Endodermal cell (in vitro differentiated cells): ENCODE results near the gene SEPSECS. TPM values are rescaled to one million over a fixed set of nuclear protein-coding genes. Genes with fewer than 3 reads are reported as not detected.
A peak's percentile ranks its signal among the peaks of the same experiment; 100 is the strongest.

Experiments used
- DNase-seq: peaks from one replicate; pipeline ENCODE4 v3.0.0-alpha.2; 2017
- H3K27ac ChIP-seq: 2 replicates; pipeline ENCODE4 v1.5.1; 2013; ENCODE audit warnings: mild to moderate bottlenecking, low read depth, low read length, moderate library complexity
- H3K27me3 ChIP-seq: 2 replicates; pipeline ENCODE4 v1.6.1; 2013; ENCODE audit warnings: mild to moderate bottlenecking, low read length, moderate library complexity; ENCODE audit not compliant: insufficient read depth, control insufficient read depth, poor library complexity, severe bottlenecking
- H3K36me3 ChIP-seq: 2 replicates; pipeline ENCODE4 v1.7.0; 2013; ENCODE audit warnings: mild to moderate bottlenecking, low read length, moderate library complexity; ENCODE audit not compliant: control insufficient read depth, insufficient read depth
- H3K4me1 ChIP-seq: one replicate; pipeline ENCODE4 v1.7.0; 2013; ENCODE audit warnings: low read length; ENCODE audit not compliant: control insufficient read depth, insufficient read depth
- H3K4me3 ChIP-seq: 2 replicates; pipeline ENCODE4 v1.5.1; 2013; ENCODE audit warnings: mild to moderate bottlenecking, low read length, moderate library complexity
- H3K9ac ChIP-seq: 2 replicates; pipeline ENCODE4 v1.6.1; 2013; ENCODE audit warnings: mild to moderate bottlenecking, low read length, moderate library complexity; ENCODE audit not compliant: poor library complexity, severe bottlenecking; ENCODE audit errors: extremely low read depth
- H3K9me3 ChIP-seq: 2 replicates; pipeline ENCODE4 v1.6.1; 2013; ENCODE audit warnings: mild to moderate bottlenecking, low read length, moderate library complexity; ENCODE audit not compliant: control insufficient read depth
- H3K27ac Mint-ChIP-seq: 2 replicates; pipeline ENCODE4 v1.8.0; 2020; ENCODE audit warnings: mixed read lengths
- H3K27me3 Mint-ChIP-seq: 2 replicates; pipeline ENCODE4 v1.8.0; 2021; ENCODE audit warnings: mild to moderate bottlenecking, mixed read lengths; ENCODE audit not compliant: insufficient read depth
- H3K36me3 Mint-ChIP-seq: 2 replicates; pipeline ENCODE4 v1.8.0; 2020; ENCODE audit warnings: low read depth, mixed read lengths
- H3K4me1 Mint-ChIP-seq: 2 replicates; pipeline ENCODE4 v1.8.0; 2020; ENCODE audit warnings: mixed read lengths
- H3K4me3 Mint-ChIP-seq: 2 replicates; pipeline ENCODE4 v1.8.0; 2020; ENCODE audit warnings: mild to moderate bottlenecking, moderate library complexity, mixed read lengths
- H3K9me3 Mint-ChIP-seq: 2 replicates; pipeline ENCODE4 v1.8.0; 2020; ENCODE audit warnings: mild to moderate bottlenecking, mixed read lengths
- CTCF ChIP-seq: fragments of 200-600 bp; sonication (generic); conservative IDR thresholded peaks from 2 replicates; pipeline ENCODE4 v1.5.0; 2021; ENCODE audit warnings: antibody characterized with exemption, mild to moderate bottlenecking
- WGBS, 2 experiments: methylation state at CpG; one replicate each; pipeline versions ENCODE4 v1.1.5 to v1.1.7; 2013; ENCODE audit warnings: missing lambda C conversion rate in 2 of 2, mixed read lengths in 1 of 2; ENCODE audit not compliant: insufficient coverage in 1 of 2, insufficient read length in 1 of 2; 5-methylcytosine and 5-hydroxymethylcytosine counted together
- total RNA-seq, 2 donors: library from RNA; stranded (reverse); fragmentation: NEBNext Ultra II Directional in 1 of 2; extraction: Animal tissue kit (Norgen Biotek cat#: 25700) in 1 of 2; gene quantifications; 2 replicates in 1 of 2; 3 replicates in 1 of 2; pipeline ENCODE4 v1.2.1, GENCODE V29; 2021

Gene SEPSECS
- total RNA-seq, 2 donors from 2014 or later, result 5.9 to 12.6 TPM

GRCh38 chr4:25177147-25177546 is 16.9 kb upstream of the SEPSECS start:
- Mint-ChIP-seq H3K36me3 (no peaks in the 10 kb centered on the region), H3K4me3 (no peak overlapping the region), H3K4me1 (no peaks in the 10 kb centered on the region), H3K27me3 (no peaks in the 10 kb centered on the region), H3K9me3 (no peaks in the 10 kb centered on the region), H3K27ac (no peak overlapping the region)
- Histone ChIP-seq H3K36me3 (no peaks in the 10 kb centered on the region), H3K27me3 (no peaks in the 10 kb centered on the region), H3K9ac (no peak overlapping the region), H3K9me3 (no peaks in the 10 kb centered on the region), H3K4me1 (no peaks in the 10 kb centered on the region), H3K27ac (no peak overlapping the region), H3K4me3 (no peak overlapping the region)
- no peak for TF ChIP-seq CTCF
- WGBS, 2 experiments, result 81 to 100% methylated on average over 1 to 2 of the region's 2 CpGs
- DNase-seq, result no peak

DNA sequence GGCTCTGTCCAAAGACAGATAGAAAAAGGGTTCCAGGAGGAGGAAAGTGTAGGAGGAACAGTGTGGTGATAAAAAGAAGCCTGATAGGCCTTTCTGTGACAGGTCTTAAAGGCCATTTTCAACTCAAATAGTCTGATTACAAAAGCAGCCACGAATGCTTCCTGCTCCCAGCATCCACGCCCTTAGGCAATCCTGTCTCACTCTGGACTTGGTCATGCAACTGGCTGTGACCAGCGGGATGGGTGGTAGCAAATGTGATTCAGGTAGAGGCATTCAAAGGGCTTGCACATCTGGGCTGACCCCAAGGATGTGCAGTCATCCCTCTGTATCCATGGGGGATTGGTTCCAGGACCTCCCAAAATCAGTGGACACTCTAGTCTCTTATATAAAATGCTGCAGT is 14.4 kb upstream of the SEPSECS start:
- no peaks in the 10 kb centered on the region for H3K9me3 Mint-ChIP-seq
- no peak overlapping the region for H3K4me3 ChIP-seq
- no peaks in the 10 kb centered on the region for H3K4me1 Mint-ChIP-seq
- no peaks in the 10 kb centered on the region for H3K36me3 Mint-ChIP-seq
- no peak overlapping the region for H3K4me3 Mint-ChIP-seq
- no peaks in the 10 kb centered on the region for H3K4me1 ChIP-seq
- 82 to 90% methylated on average over 3 of the region's 3 CpGs for WGBS, 2 experiments
- no peak for TF ChIP-seq CTCF
- DNase-seq, result no peak
- H3K27me3 Mint-ChIP-seq, result no peaks in the 10 kb centered on the region
- no peaks in the 10 kb centered on the region for H3K9me3 ChIP-seq
- no peaks in the 10 kb centered on the region for H3K27me3 ChIP-seq
- H3K36me3 ChIP-seq, result no peaks in the 10 kb centered on the region
- no peak overlapping the region for H3K27ac ChIP-seq
- H3K27ac Mint-ChIP-seq, result no peak overlapping the region
- H3K9ac ChIP-seq, result no peak overlapping the region

- Mint-ChIP-seq H3K27me3 (no peaks in the 10 kb centered on the region), H3K27ac (no peak overlapping the region), H3K9me3 (no peaks in the 10 kb centered on the region), H3K36me3 (no peaks in the 10 kb centered on the region), H3K4me3 (no peak overlapping the region), H3K4me1 (no peaks in the 10 kb centered on the region)
- H3K4me1 ChIP-seq, result no peaks in the 10 kb centered on the region
- H3K27ac ChIP-seq, result no peak overlapping the region
- no peaks in the 10 kb centered on the region for H3K27me3 ChIP-seq
- 72 to 81% methylated on average over 2 of the region's 3 CpGs for WGBS, 2 experiments
- DNase-seq, result no peak
- no peaks in the 10 kb centered on the region for H3K36me3 ChIP-seq
- no peaks in the 10 kb centered on the region for H3K9me3 ChIP-seq
- no peak overlapping the region for H3K4me3 ChIP-seq
- peak; percentile 24 for TF ChIP-seq CTCF
- no peak overlapping the region for H3K9ac ChIP-seq
Measured at GRCh38 chr4:25172961-25173915, 13.0 kb upstream of the SEPSECS start.
